Hepatocyte (in vitro differentiated cells): ENCODE data around the gene KL.

Experiments
- EZH2 ChIP-seq: fragments of 200-600 bp; sonication (generic); IDR thresholded peaks from 2 replicates; pipeline ENCODE4 v1.6.1; 2016; ENCODE audit warnings: antibody characterized with exemption, mild to moderate bottlenecking, borderline replicate concordance
- EZH2phosphoT487 ChIP-seq: fragments of 200-600 bp; sonication (generic); IDR thresholded peaks from one replicate; pipeline ENCODE4 v1.6.1; 2018; ENCODE audit warnings: antibody characterized with exemption, mild to moderate bottlenecking, low read depth, moderate library complexity; ENCODE audit not compliant: unreplicated experiment, severe bottlenecking
- TF ChIP-seq, protein P1 (sequence below): fragments of 200-600 bp; sonication (generic); IDR thresholded peaks from 2 replicates; pipeline ENCODE4 v1.5.1; 2016; ENCODE audit warnings: antibody characterized with exemption, mild to moderate bottlenecking; ENCODE audit not compliant: poor library complexity

DNA sequence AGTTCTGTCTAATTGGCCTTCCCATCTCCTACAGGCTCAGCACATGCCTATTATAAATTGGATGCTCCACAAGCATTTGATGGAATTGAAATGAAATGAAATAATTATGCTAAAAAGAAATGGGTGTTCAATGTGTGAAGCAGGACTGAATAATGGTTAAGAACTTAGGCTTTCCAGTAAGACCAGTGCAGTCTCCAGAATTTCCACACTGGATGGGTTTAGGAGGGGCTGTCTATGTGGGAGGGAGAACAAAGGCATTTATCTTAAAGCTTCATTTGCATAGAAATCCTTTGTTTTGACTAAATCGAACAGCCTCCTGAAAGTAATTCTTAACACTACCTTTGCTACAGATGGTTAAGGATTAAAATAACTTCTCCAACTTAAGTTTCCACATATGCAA, 47.9 kb upstream of the KL start:
- TF ChIP-seq, protein P1, sequence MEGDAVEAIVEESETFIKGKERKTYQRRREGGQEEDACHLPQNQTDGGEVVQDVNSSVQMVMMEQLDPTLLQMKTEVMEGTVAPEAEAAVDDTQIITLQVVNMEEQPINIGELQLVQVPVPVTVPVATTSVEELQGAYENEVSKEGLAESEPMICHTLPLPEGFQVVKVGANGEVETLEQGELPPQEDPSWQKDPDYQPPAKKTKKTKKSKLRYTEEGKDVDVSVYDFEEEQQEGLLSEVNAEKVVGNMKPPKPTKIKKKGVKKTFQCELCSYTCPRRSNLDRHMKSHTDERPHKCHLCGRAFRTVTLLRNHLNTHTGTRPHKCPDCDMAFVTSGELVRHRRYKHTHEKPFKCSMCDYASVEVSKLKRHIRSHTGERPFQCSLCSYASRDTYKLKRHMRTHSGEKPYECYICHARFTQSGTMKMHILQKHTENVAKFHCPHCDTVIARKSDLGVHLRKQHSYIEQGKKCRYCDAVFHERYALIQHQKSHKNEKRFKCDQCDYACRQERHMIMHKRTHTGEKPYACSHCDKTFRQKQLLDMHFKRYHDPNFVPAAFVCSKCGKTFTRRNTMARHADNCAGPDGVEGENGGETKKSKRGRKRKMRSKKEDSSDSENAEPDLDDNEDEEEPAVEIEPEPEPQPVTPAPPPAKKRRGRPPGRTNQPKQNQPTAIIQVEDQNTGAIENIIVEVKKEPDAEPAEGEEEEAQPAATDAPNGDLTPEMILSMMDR = no peak
- TF ChIP-seq EZH2 (no peak), EZH2phosphoT487 (no peak)
